SK-N-SH treated with all-trans-retinoic acid at 6 μM for 48 hours (cell line): ENCODE results near the gene SGSM1.

Experiments used
- ARNTL ChIP-seq: fragments of 450-650 bp; formaldehyde crosslinking; IDR thresholded peaks from 2 replicates; pipeline ENCODE4 v1.5.0; 2020; ENCODE audit warnings: low read depth, mild to moderate bottlenecking, moderate library complexity, borderline replicate concordance
- CREB5 ChIP-seq: fragments of 250-450 bp; sonication (Bioruptor Pico); IDR thresholded peaks from 2 replicates; pipeline ENCODE4 v1.5.1; 2020; ENCODE audit warnings: low read depth, mild to moderate bottlenecking, moderate library complexity
- CSRNP3 ChIP-seq: fragments of 250-450 bp; sonication (Bioruptor Pico); IDR thresholded peaks from 2 replicates; pipeline ENCODE4 v1.5.1; 2021; ENCODE audit warnings: mild to moderate bottlenecking, moderate library complexity
- ESRRG ChIP-seq: fragments of 250-450 bp; sonication (Bioruptor Pico); IDR thresholded peaks from 2 replicates; pipeline ENCODE4 v1.6.1; 2021; ENCODE audit warnings: mild to moderate bottlenecking
- GLIS3 ChIP-seq: fragments of 250-450 bp; sonication (Bioruptor Pico); IDR thresholded peaks from 2 replicates; pipeline ENCODE4 v1.5.0; 2020; ENCODE audit warnings: mild to moderate bottlenecking, moderate library complexity
- OSR1 ChIP-seq: fragments of 250-450 bp; sonication (Bioruptor Pico); IDR thresholded peaks from 2 replicates; pipeline ENCODE4 v1.8.0; 2022; ENCODE audit warnings: moderate library complexity, mild to moderate bottlenecking, inconsistent platforms
- PATZ1 ChIP-seq: fragments of 250-450 bp; sonication (Bioruptor Pico); IDR thresholded peaks from 2 replicates; pipeline ENCODE4 v1.8.0; 2020; ENCODE audit warnings: mild to moderate bottlenecking, moderate library complexity, borderline replicate concordance
- POU6F1 ChIP-seq: fragments of 250-450 bp; sonication (Bioruptor Pico); IDR thresholded peaks from 2 replicates; pipeline ENCODE4 v1.8.0; 2021; ENCODE audit warnings: low read depth, mild to moderate bottlenecking, moderate library complexity, borderline replicate concordance
- PPARA ChIP-seq: fragments of 250-450 bp; sonication (Bioruptor Pico); IDR thresholded peaks from 2 replicates; pipeline ENCODE4 v1.5.0; 2020; ENCODE audit warnings: mild to moderate bottlenecking, borderline replicate concordance
- RARB ChIP-seq: fragments of 250-450 bp; sonication (Bioruptor Pico); IDR thresholded peaks from 2 replicates; pipeline ENCODE4 v1.8.0; 2021; ENCODE audit warnings: mild to moderate bottlenecking, moderate library complexity
- TSHZ2 ChIP-seq: fragments of 250-450 bp; sonication (Bioruptor Pico); IDR thresholded peaks from 2 replicates; pipeline ENCODE4 v1.5.0; 2020; ENCODE audit warnings: mild to moderate bottlenecking, moderate library complexity
- ZFP3 ChIP-seq: fragments of 250-450 bp; sonication (Bioruptor Pico); IDR thresholded peaks from 2 replicates; pipeline ENCODE4 v1.5.0; 2020; ENCODE audit warnings: mild to moderate bottlenecking, moderate library complexity
- ZFP30 ChIP-seq: fragments of 450-650 bp; formaldehyde crosslinking; IDR thresholded peaks from 2 replicates; pipeline ENCODE4 v1.5.0; 2022; ENCODE audit warnings: mild to moderate bottlenecking, moderate library complexity
- ZNF70 ChIP-seq: fragments of 450-650 bp; formaldehyde crosslinking; IDR thresholded peaks from 2 replicates; pipeline ENCODE4 v1.5.0; 2020; ENCODE audit warnings: mild to moderate bottlenecking, moderate library complexity

- TF ChIP-seq PATZ1 (CRISPR knock-in tag) (no peak), POU6F1 (no peak), ARNTL (CRISPR knock-in tag) (no peak), CREB5 (CRISPR knock-in tag) (no peak), OSR1 (CRISPR knock-in tag) (no peak), GLIS3 (CRISPR knock-in tag) (no peak), ESRRG (CRISPR knock-in tag) (no peak), CSRNP3 (CRISPR knock-in tag) (no peak), TSHZ2 (no peak), ZFP3 (CRISPR knock-in tag) (no peak), ZNF70 (CRISPR knock-in tag) (no peak), PPARA (no peak), ZFP30 (no peak), RARB (CRISPR knock-in tag) (no peak)
Observed at GRCh38 chr22:24847490-24847889, 41.5 kb downstream of the SGSM1 start.
